Activated CD4-positive, alpha-beta T cell treated with anti-CD3 and anti-CD28 coated beads, Interleukin-2, Interleukin-4, amounts not matched to agents 100 ng/mL and 50 ng/mL, durations not matched to agents 16 hours and 8 hours (primary cell): ENCODE measurements around the gene CRYBB2.
"Not testable (repeated sequence)": the region's sequence is repeated elsewhere in the genome, so short reads cannot be mapped to it uniquely, and the experiment has no call there.

Experiments used
- DNase-seq: peaks from one replicate; pipeline ENCODE4 v3.0.0-alpha.2; 2020; ENCODE audit warnings: low spot score

CRYBB2 gene

GRCh38 chr22:25219211-25219689 is at the start of gene CRYBB2:
Gene CRYBB2 (plus strand): TSS chr22:25219639. CDS start chr22:25221430, 1,791 bp downstream.
- no peak for DNase-seq

- no peak for DNase-seq
Measured at GRCh38 chr22:25170426-25170980, 48.9 kb upstream of the CRYBB2 start.

- peak; percentile 22 for DNase-seq
Measured at GRCh38 chr22:25172153-25172552, 47.3 kb upstream of the CRYBB2 start.

GRCh38 chr22:25174156-25174887 is 45.1 kb upstream of the CRYBB2 start:
- DNase-seq = no peak

- DNase-seq = no peak
Measured at GRCh38 chr22:25174888-25175411, 44.5 kb upstream of the CRYBB2 start.

- no peak for DNase-seq
Measured at GRCh38 chr22:25176175-25176574, 43.3 kb upstream of the CRYBB2 start.

GRCh38 chr22:25176799-25177198 is 42.6 kb upstream of the CRYBB2 start:
- no peak for DNase-seq

- DNase-seq = no peak
Measured at GRCh38 chr22:25177226-25177625, 42.2 kb upstream of the CRYBB2 start.

- DNase-seq = no peak
Measured at GRCh38 chr22:25177895-25178294, 41.5 kb upstream of the CRYBB2 start.

- not testable (repeated sequence) for DNase-seq
Measured at GRCh38 chr22:25178348-25178747, 41.1 kb upstream of the CRYBB2 start.

GRCh38 chr22:25178869-25179631 is 40.4 kb upstream of the CRYBB2 start:
- DNase-seq = not testable (repeated sequence)

- no peak for DNase-seq
Measured at GRCh38 chr22:25182131-25183110, 37.0 kb upstream of the CRYBB2 start.

GRCh38 chr22:25183949-25184619 is 35.4 kb upstream of the CRYBB2 start:
- DNase-seq = no peak

- no peak for DNase-seq
Measured at GRCh38 chr22:25186140-25186539, 33.3 kb upstream of the CRYBB2 start.

- no peak for DNase-seq
Measured at GRCh38 chr22:25187469-25187868, 32.0 kb upstream of the CRYBB2 start.

GRCh38 chr22:25192406-25192805 is 27.0 kb upstream of the CRYBB2 start:
- no peak for DNase-seq

GRCh38 chr22:25193130-25193529 is 26.3 kb upstream of the CRYBB2 start:
- no peak for DNase-seq

- no peak for DNase-seq
Measured at GRCh38 chr22:25193548-25193947, 25.9 kb upstream of the CRYBB2 start.

GRCh38 chr22:25196326-25196725 is 23.1 kb upstream of the CRYBB2 start:
- no peak for DNase-seq

- DNase-seq = no peak
Measured at GRCh38 chr22:25197340-25197739, 22.1 kb upstream of the CRYBB2 start.
